Retinal pigment epithelial cell (primary cell): Measurements from ENCODE around the gene NEK4.

Experiments used
- DNase-seq: peaks from one replicate; pipeline ENCODE4 v3.0.0-alpha.2; 2010; ENCODE audit warnings: low read depth
- H3K4me3 ChIP-seq: 2 replicates; pipeline ENCODE4 v1.5.1; 2011; ENCODE audit warnings: mild to moderate bottlenecking, low read length, control low read depth, moderate library complexity
- TF ChIP-seq, protein P1 (sequence below): conservative IDR thresholded peaks from 2 replicates; pipeline ENCODE4 v1.5.1; 2011; ENCODE audit warnings: low read depth, low read length, control low read depth, inconsistent platforms

The NEK4 gene

GRCh38 chr3:52784021-52784621, 13.4 kb upstream of the NEK4 start:
- no peak for DNase-seq
- H3K4me3 ChIP-seq: no peak overlapping the region
- TF ChIP-seq, protein P1, sequence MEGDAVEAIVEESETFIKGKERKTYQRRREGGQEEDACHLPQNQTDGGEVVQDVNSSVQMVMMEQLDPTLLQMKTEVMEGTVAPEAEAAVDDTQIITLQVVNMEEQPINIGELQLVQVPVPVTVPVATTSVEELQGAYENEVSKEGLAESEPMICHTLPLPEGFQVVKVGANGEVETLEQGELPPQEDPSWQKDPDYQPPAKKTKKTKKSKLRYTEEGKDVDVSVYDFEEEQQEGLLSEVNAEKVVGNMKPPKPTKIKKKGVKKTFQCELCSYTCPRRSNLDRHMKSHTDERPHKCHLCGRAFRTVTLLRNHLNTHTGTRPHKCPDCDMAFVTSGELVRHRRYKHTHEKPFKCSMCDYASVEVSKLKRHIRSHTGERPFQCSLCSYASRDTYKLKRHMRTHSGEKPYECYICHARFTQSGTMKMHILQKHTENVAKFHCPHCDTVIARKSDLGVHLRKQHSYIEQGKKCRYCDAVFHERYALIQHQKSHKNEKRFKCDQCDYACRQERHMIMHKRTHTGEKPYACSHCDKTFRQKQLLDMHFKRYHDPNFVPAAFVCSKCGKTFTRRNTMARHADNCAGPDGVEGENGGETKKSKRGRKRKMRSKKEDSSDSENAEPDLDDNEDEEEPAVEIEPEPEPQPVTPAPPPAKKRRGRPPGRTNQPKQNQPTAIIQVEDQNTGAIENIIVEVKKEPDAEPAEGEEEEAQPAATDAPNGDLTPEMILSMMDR: no peak

- no peak for DNase-seq
- TF ChIP-seq, protein P1: no peak
- H3K4me3 ChIP-seq: no peak overlapping the region
Observed at GRCh38 chr3:52783211-52783555, 12.4 kb upstream of the NEK4 start.

GRCh38 chr3:52782412-52783210, 11.9 kb upstream of the NEK4 start:
- DNase-seq: no peak
- TF ChIP-seq, protein P1: no peak
- H3K4me3 ChIP-seq: no peak overlapping the region

GRCh38 chr3:52781741-52782140, 11.0 kb upstream of the NEK4 start:
- TF ChIP-seq, protein P1: no peak
- DNase-seq: no peak
- H3K4me3 ChIP-seq: no peak overlapping the region

DNA sequence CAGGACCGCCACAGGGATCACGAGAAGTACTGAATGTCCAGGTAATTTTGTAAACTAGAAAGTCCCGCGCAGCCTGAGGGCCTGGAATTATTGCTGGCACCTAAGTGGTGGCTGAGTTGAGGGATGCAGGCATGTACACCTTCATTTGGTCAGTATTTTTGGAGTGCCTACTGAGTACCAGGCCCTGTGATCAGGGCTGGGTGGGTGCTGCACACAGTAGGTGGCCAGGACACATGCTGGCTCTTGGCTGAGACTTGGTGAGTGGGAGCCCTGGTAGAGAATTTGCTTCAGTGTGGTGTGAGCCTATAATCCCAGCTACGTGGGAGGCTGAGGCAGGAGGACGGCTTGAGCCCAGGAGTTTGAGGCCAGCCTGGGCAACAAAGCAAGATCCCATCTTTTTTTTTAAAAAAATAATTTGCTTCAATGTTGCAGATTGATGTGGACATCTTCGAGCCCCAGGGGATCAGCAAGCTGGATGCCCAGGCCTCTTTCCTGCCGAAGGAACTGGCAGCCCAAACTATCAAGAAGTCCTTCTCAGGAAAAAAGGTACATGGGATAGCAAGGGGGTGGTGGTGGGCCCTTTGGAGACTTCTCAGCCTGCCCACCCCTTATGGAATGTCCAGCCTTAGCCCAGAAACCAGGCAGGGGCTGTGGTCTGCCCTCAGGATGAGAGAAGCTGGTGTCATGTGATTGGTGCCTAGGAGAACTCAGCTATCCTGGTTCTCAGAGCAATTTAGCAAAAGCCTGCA, 9.3 kb upstream of the NEK4 start:
- TF ChIP-seq, protein P1: no peak
- no peak for DNase-seq
- no peak overlapping the region for H3K4me3 ChIP-seq

- no peak overlapping the region for H3K4me3 ChIP-seq
- no peak for DNase-seq
- TF ChIP-seq, protein P1: no peak
Observed at GRCh38 chr3:52779011-52779836, 8.5 kb upstream of the NEK4 start.
